22Rv1 (cell line): ENCODE measurements around the gene PSMD5.

Source experiments
- ZFX ChIP-seq: fragments of 450-650 bp; IDR thresholded peaks from 2 replicates; pipeline ENCODE4 v1.6.1; 2017; ENCODE audit warnings: antibody characterized with exemption, borderline replicate concordance
- TF ChIP-seq, protein P1 (sequence below): fragments of 450-650 bp; IDR thresholded peaks from 2 replicates; pipeline ENCODE4 v1.5.1; 2017; ENCODE audit warnings: mild to moderate bottlenecking

DNA sequence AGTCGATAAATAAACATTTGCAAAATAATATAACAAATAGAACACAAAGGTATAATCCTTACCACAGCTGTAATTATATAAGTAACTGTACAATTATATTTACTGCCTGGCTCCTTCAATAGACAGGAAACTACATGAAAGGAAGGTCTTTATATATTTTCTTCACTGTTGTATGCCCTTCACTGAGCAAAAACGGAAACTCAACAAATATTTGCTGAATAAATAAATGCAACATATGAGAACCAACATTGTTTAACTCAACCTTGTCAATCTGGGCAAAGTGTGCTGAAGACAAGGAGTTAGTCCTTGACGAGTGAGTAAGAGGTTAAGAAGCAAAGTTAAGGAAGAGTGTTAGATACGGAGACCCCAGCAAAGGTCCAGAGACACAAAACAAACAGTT lies 22.6 kb downstream of the PSMD5 start:
- TF ChIP-seq, protein P1, sequence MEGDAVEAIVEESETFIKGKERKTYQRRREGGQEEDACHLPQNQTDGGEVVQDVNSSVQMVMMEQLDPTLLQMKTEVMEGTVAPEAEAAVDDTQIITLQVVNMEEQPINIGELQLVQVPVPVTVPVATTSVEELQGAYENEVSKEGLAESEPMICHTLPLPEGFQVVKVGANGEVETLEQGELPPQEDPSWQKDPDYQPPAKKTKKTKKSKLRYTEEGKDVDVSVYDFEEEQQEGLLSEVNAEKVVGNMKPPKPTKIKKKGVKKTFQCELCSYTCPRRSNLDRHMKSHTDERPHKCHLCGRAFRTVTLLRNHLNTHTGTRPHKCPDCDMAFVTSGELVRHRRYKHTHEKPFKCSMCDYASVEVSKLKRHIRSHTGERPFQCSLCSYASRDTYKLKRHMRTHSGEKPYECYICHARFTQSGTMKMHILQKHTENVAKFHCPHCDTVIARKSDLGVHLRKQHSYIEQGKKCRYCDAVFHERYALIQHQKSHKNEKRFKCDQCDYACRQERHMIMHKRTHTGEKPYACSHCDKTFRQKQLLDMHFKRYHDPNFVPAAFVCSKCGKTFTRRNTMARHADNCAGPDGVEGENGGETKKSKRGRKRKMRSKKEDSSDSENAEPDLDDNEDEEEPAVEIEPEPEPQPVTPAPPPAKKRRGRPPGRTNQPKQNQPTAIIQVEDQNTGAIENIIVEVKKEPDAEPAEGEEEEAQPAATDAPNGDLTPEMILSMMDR = no peak
- no peak for TF ChIP-seq ZFX
